Gastroesophageal sphincter (tissue), 3 donors: ENCODE measurements around the gene LRRC75A.

Experiments used
- EP300 ChIP-seq: sonication (generic); formaldehyde crosslinking; IDR thresholded peaks from one replicate; pipeline ENCODE4 v1.6.1; 2017; ENCODE audit warnings: antibody characterized with exemption, mild to moderate bottlenecking
- POLR2A ChIP-seq, 2 donors: fragments of 450-650 bp; IDR thresholded peaks; one replicate each; pipeline ENCODE4 v1.6.1; 2017; ENCODE audit warnings: antibody characterized with exemption in 2 of 2, mild to moderate bottlenecking in 2 of 2, moderate library complexity in 1 of 2
- POLR2AphosphoS5 ChIP-seq: sonication (generic); formaldehyde crosslinking; IDR thresholded peaks from one replicate; pipeline ENCODE4 v1.6.1; 2017; ENCODE audit warnings: antibody characterized with exemption
- TF ChIP-seq, protein P1 (sequence below), 4 experiments: fragments of 200-600 bp in 2 of 4; fragments of 450-650 bp in 2 of 4; sonication (generic) in 1 of 4; IDR thresholded peaks; one replicate each; pipeline ENCODE4 v1.5.1; 2017 to 2019; ENCODE audit warnings: antibody characterized with exemption in 4 of 4, mild to moderate bottlenecking in 2 of 4, moderate library complexity in 2 of 4

DNA sequence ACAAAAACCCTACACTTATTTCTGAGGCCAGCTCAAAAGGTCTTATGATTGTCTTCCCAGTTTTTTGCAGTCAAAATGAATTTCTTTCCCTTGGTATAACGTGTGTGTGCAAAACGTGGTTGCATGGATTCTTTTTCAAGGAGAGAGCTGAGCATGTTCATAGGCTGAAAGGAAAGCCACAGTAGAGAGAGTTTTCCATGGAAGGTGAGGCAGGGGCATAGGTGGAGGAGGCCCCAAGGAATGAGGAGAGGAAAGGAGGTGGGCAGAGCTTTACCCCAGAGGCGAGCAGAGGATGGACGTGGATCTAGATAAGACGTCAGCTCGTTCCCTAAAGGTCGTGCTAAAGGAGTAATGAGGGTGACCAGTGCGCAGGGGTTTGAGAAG, 53.8 kb downstream of the LRRC75A start:
- TF ChIP-seq, protein P1, sequence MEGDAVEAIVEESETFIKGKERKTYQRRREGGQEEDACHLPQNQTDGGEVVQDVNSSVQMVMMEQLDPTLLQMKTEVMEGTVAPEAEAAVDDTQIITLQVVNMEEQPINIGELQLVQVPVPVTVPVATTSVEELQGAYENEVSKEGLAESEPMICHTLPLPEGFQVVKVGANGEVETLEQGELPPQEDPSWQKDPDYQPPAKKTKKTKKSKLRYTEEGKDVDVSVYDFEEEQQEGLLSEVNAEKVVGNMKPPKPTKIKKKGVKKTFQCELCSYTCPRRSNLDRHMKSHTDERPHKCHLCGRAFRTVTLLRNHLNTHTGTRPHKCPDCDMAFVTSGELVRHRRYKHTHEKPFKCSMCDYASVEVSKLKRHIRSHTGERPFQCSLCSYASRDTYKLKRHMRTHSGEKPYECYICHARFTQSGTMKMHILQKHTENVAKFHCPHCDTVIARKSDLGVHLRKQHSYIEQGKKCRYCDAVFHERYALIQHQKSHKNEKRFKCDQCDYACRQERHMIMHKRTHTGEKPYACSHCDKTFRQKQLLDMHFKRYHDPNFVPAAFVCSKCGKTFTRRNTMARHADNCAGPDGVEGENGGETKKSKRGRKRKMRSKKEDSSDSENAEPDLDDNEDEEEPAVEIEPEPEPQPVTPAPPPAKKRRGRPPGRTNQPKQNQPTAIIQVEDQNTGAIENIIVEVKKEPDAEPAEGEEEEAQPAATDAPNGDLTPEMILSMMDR (IDR thresholded peaks at IDR 0.05), result no peak
- TF ChIP-seq POLR2A (IDR thresholded peaks at IDR 0.05), result no peak
- no peak for TF ChIP-seq EP300
- TF ChIP-seq POLR2AphosphoS5, result no peak
